DND-41 (cell line): ENCODE data around the gene LMO7.

ENCODE experiments used
- EZH2 ChIP-seq: IDR thresholded peaks from 3 replicates; pipeline ENCODE4 v1.6.1; 2012; ENCODE audit warnings: borderline replicate concordance, low read depth, mild to moderate bottlenecking, moderate library complexity, low read length, inconsistent platforms; ENCODE audit not compliant: severe bottlenecking
- TF ChIP-seq, protein P1 (sequence below): IDR thresholded peaks from 2 replicates; pipeline ENCODE4 v1.5.1; 2012; ENCODE audit warnings: borderline replicate concordance, low read length, moderate library complexity, mild to moderate bottlenecking; ENCODE audit not compliant: poor library complexity, severe bottlenecking; ENCODE audit errors: extremely low read depth

DNA sequence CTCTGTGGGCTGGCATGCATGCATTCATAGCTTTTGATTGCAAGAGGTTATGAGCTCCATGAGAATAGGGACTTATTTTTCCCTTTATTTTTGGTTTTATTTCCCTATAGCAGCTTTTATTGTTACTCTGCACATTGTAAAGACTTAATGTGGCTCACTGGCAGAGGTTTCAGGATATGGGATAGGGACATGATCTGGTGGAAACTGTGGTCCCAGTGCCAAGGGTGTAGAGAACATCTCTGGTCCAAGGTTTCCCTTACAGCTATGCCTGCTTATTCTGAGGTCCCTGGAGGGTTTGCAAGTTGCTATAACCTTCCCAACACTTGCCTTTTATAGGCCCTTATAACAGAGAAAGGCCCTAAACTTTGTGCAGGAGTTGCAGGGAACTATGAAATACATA, 33.6 kb downstream of the LMO7 start:
- TF ChIP-seq, protein P1, sequence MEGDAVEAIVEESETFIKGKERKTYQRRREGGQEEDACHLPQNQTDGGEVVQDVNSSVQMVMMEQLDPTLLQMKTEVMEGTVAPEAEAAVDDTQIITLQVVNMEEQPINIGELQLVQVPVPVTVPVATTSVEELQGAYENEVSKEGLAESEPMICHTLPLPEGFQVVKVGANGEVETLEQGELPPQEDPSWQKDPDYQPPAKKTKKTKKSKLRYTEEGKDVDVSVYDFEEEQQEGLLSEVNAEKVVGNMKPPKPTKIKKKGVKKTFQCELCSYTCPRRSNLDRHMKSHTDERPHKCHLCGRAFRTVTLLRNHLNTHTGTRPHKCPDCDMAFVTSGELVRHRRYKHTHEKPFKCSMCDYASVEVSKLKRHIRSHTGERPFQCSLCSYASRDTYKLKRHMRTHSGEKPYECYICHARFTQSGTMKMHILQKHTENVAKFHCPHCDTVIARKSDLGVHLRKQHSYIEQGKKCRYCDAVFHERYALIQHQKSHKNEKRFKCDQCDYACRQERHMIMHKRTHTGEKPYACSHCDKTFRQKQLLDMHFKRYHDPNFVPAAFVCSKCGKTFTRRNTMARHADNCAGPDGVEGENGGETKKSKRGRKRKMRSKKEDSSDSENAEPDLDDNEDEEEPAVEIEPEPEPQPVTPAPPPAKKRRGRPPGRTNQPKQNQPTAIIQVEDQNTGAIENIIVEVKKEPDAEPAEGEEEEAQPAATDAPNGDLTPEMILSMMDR: no peak
- no peak for TF ChIP-seq EZH2
